GM21576 (cell line): ENCODE results near the gene LHFPL4.

ENCODE experiments used
- ATAC-seq: cut with Tn5 transposase; IDR thresholded peaks from one replicate; pipeline ENCODE4 v1.9.1; 2021; ENCODE audit warnings: mild to moderate bottlenecking, moderate library complexity; ENCODE audit not compliant: unreplicated experiment

LHFPL4 gene

GRCh38 chr3:9476935-9477334, 76.7 kb downstream of the LHFPL4 start:
- no peak for ATAC-seq

- no peak for ATAC-seq
Measured at GRCh38 chr3:9474482-9474881, 79.1 kb downstream of the LHFPL4 start.

DNA sequence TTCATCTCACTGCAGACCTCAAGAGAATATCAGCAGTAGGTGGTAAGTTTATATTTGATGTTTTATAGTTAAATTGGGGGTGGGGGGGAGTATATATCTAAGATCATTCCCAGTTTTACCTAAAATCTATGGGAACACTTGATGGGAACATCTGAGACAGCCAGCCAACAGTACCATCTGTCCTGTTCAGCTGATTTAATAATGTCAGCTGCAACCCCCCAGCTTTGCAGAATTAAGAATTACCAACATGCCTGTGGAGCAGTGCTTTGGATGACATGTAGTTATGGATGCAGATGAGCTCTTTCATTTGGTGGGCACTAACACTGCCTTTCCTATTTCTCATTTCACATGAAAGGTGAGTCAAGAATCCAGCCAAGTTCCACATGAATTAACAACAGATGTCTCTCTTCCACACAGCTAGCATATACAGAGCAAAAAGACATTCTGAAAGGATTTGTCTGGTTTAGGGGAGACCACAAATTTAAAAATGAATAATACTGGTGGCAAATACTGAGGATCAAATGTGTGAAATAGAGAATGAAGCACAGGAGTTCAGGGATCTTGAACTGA, 80.0 kb downstream of the LHFPL4 start:
- no peak for ATAC-seq

- ATAC-seq: no peak
Measured at GRCh38 chr3:9469986-9470385, 83.6 kb downstream of the LHFPL4 start.

DNA sequence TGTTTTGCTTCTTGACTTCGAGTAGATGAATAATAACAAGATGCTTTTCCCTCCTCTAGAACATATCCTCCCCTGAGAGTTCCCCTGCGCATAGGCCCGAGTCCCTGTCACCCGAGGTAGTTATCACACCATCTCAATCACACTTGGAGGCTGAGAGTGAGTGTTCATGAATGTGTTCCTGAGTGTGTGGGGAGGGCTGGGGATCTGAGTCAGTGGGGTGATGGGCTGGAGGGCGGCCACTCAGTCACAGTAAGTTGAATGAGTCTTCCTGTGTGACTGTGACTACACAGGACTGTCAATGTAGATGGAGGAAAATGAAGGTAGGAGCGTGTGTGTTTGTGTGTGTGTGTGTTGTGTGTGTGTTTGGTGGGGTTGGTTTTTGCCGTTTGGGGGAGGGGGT, 85.2 kb downstream of the LHFPL4 start:
- no peak for ATAC-seq

GRCh38 chr3:9467451-9467850, 86.2 kb downstream of the LHFPL4 start:
- no peak for ATAC-seq

DNA sequence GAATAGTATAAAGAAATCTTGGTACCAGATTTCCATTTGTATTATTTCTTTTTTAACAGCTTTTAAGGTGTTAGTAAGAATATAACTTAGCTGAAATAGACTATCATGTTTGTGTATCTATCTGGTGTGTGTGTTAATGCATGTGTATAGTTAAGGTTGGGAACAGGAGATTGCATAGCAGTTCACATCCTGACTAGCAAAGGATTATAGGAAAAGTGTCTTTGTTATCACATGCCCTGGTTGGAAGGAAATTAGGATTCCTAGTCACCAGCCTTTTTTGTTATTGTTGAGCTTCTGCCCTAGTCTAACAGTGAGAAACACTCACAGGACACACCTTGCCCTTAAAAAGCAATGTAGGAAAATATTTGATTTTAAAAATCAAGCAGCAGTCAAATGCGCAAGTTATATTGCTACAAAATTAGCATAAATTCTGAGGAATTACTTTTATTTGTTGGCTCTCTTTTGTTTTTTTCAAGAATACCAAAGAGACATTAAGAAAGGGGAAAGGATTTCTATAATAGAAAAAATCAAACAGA, 98.0 kb downstream of the LHFPL4 start:
- no peak for ATAC-seq

GRCh38 chr3:9452417-9452816, 101.2 kb downstream of the LHFPL4 start:
- no peak for ATAC-seq

DNA sequence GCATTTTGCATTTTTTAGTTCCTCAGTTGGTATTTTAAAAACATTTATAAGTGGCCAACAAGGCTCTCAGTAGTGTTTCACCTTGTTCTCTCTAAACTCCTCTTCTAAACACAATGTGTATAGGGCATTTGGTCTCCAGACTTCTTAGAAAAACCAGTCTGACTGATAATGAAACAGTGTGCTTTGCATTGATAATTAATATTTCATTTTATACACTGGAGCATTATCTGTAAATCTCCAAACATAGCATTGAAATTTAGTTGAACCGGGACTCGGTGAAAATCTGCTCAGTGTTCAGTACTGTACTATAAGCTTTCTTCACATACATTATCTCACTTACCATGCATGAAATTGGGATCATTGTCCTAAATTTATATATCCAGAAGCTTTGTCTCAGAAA, 102.6 kb downstream of the LHFPL4 start:
- ATAC-seq: no peak

GRCh38 chr3:9450126-9450525, 103.5 kb downstream of the LHFPL4 start:
- ATAC-seq: no peak

- ATAC-seq: no peak
Measured at GRCh38 chr3:9448643-9449042, 105.0 kb downstream of the LHFPL4 start.
